K562 (cell line): ENCODE data around the gene PHKA2. TPM values are rescaled to one million over a fixed set of nuclear protein-coding genes. Genes with fewer than 3 reads are reported as not detected.

ENCODE experiments used
- BDP1 ChIP-seq: IDR thresholded peaks from 3 replicates; pipeline ENCODE4 v1.6.1; 2011; ENCODE audit not compliant: insufficient read length, insufficient read depth
- BRF1 ChIP-seq: IDR thresholded peaks from 3 replicates; pipeline ENCODE4 v1.6.1; 2011; ENCODE audit warnings: borderline replicate concordance, mild to moderate bottlenecking; ENCODE audit not compliant: insufficient read length; ENCODE audit errors: extremely low read depth
- CXXC5 ChIP-seq: fragments of 250-450 bp; sonication (Bioruptor Pico); IDR thresholded peaks from 2 replicates; pipeline ENCODE4 v1.8.0; 2022; ENCODE audit warnings: inconsistent platforms, mild to moderate bottlenecking, moderate library complexity
- EGR1 ChIP-seq: fragments of 450-650 bp; conservative IDR thresholded peaks from 2 replicates; pipeline ENCODE4 v1.6.1; 2017; ENCODE audit warnings: mild to moderate bottlenecking
- EP300 ChIP-seq: IDR thresholded peaks from 2 replicates; pipeline ENCODE4 v1.6.1; 2012; ENCODE audit warnings: low read length, improper control_type of control experiment
- NRF1 ChIP-seq, 2 experiments: fragments of 450-650 bp; IDR thresholded peaks in 1 of 2; conservative IDR thresholded peaks in 1 of 2; 2 replicates each; pipeline ENCODE4 v1.6.1; 2014; ENCODE audit warnings: mild to moderate bottlenecking in 2 of 2
- SMAD4 ChIP-seq: fragments of 250-450 bp; sonication (Bioruptor Pico); conservative IDR thresholded peaks from 2 replicates; pipeline ENCODE4 v1.8.0; 2021; ENCODE audit warnings: inconsistent platforms, mild to moderate bottlenecking, moderate library complexity
- TOE1 ChIP-seq, 2 experiments: fragments of 450-650 bp in 1 of 2; sonication (generic) in 1 of 2; formaldehyde crosslinking in 1 of 2; IDR thresholded peaks; 2 replicates each; pipeline versions ENCODE4 v1.7.1 to v1.8.0; 2016 to 2022; ENCODE audit warnings: borderline replicate concordance in 2 of 2, mild to moderate bottlenecking in 2 of 2, antibody characterized with exemption in 1 of 2, inconsistent platforms in 1 of 2, low read depth in 1 of 2, missing genetic modification reagents in 1 of 2, moderate library complexity in 1 of 2
- TRIM24 ChIP-seq, 2 experiments: fragments of 450-650 bp; IDR thresholded peaks; 2 replicates each; pipeline ENCODE4 v1.6.1; 2016
- ZEB2 ChIP-seq: fragments of 450-650 bp; IDR thresholded peaks from 2 replicates; pipeline ENCODE4 v1.6.1; 2016
- ZNF232 ChIP-seq: sonication (generic); formaldehyde crosslinking; IDR thresholded peaks from 2 replicates; pipeline ENCODE4 v1.8.0; 2022; ENCODE audit warnings: mild to moderate bottlenecking, missing genetic modification reagents
- ZNF263 ChIP-seq: sonication (generic); formaldehyde crosslinking; IDR thresholded peaks from 2 replicates; pipeline ENCODE4 v1.8.0; 2022; ENCODE audit warnings: mild to moderate bottlenecking, missing genetic modification reagents, borderline replicate concordance
- ZNF778 ChIP-seq: fragments of 450-650 bp; formaldehyde crosslinking; IDR thresholded peaks from 2 replicates; pipeline ENCODE4 v1.4.0; 2020; ENCODE audit warnings: mild to moderate bottlenecking, moderate library complexity
- polyA plus RNA-seq, 8 experiments: library from polyadenylated mRNA; depleted of rRNA in 4 of 8; stranded (reverse) in 5 of 8; unstranded in 3 of 8; fragments of >200 nt; fragmentation: Nextera tagmentation in 2 of 8; fragmentation: Illumina TruSeq in 1 of 8; extraction: Ambion mirVana in 2 of 8; extraction: Trizol in 1 of 8; gene quantifications; 2 replicates each; pipeline versions ENCODE4 v1.2.1 to v1.2.3, GENCODE V29; 2011 to 2014; ENCODE audit warnings: inconsistent platforms in 1 of 8, missing spikeins in 1 of 8
- total RNA-seq, 7 experiments: library from RNA; depleted of rRNA in 6 of 7; stranded (reverse); fragments of >200 nt in 6 of 7; fragmentation: Illumina TruSeq in 2 of 7; extraction: Trizol in 2 of 7; gene quantifications; 2 replicates each; pipeline versions ENCODE4 v1.2.1 to v1.2.3, GENCODE V29; 2011 to 2021; ENCODE audit warnings: low replicate concordance in 1 of 7
- TF ChIP-seq, protein P1 (sequence below): fragments of 450-650 bp; IDR thresholded peaks from 2 replicates; pipeline ENCODE4 v1.6.1; 2016; ENCODE audit warnings: mild to moderate bottlenecking, moderate library complexity
- TF ChIP-seq, protein P2 (sequence below): sonication (generic); formaldehyde crosslinking; IDR thresholded peaks from 2 replicates; pipeline ENCODE4 v1.5.0; 2020; ENCODE audit warnings: missing genetic modification reagents

PHKA2 gene
- total and polyA plus RNA-seq, 9 of the 15 experiments (the other 6 are each of a cell fraction or from before 2014, with no cell fraction given): 2.8 to 33.1 (median 20.3) TPM

DNA sequence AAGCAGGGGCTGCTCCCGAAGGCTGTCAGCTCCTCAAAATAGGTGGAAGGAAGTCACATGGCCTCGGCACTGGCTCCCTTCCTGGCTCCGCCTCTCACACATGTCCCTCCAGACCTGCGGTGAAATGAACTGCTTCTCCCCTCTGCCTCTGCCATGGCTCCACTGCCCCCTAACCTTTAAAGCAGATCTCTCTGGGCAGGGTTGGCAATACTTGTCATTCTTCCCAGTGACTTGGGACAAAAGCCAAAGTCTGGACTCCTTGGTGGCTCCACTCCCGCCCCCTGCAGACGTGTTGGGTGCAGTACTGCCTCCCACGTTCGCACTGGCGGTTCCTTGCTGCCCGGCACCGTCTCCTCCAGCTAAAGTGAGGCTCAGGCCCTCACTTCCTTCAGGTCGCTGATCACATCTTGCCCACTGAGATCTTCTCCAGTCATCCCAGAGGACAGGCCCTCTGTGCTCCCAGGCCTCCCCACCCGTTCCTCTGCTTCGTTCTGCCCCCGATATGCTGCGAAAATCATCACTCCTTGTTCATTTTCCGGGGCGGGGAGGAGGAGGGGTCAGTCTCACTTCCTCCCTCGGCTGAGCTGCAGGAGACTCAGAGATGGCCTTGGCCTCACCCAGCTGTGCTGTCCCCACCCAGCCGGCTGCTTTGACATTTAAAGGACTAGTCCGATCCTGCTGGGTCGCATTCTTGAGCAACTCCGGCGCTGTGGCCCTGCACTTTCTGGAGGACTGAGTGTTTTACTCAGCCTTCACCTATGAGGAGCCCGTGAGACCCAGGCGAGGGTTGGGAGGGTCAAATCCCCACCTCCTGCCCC lies 97.4 kb downstream of the PHKA2 start (continued):
- TF ChIP-seq, protein P1, sequence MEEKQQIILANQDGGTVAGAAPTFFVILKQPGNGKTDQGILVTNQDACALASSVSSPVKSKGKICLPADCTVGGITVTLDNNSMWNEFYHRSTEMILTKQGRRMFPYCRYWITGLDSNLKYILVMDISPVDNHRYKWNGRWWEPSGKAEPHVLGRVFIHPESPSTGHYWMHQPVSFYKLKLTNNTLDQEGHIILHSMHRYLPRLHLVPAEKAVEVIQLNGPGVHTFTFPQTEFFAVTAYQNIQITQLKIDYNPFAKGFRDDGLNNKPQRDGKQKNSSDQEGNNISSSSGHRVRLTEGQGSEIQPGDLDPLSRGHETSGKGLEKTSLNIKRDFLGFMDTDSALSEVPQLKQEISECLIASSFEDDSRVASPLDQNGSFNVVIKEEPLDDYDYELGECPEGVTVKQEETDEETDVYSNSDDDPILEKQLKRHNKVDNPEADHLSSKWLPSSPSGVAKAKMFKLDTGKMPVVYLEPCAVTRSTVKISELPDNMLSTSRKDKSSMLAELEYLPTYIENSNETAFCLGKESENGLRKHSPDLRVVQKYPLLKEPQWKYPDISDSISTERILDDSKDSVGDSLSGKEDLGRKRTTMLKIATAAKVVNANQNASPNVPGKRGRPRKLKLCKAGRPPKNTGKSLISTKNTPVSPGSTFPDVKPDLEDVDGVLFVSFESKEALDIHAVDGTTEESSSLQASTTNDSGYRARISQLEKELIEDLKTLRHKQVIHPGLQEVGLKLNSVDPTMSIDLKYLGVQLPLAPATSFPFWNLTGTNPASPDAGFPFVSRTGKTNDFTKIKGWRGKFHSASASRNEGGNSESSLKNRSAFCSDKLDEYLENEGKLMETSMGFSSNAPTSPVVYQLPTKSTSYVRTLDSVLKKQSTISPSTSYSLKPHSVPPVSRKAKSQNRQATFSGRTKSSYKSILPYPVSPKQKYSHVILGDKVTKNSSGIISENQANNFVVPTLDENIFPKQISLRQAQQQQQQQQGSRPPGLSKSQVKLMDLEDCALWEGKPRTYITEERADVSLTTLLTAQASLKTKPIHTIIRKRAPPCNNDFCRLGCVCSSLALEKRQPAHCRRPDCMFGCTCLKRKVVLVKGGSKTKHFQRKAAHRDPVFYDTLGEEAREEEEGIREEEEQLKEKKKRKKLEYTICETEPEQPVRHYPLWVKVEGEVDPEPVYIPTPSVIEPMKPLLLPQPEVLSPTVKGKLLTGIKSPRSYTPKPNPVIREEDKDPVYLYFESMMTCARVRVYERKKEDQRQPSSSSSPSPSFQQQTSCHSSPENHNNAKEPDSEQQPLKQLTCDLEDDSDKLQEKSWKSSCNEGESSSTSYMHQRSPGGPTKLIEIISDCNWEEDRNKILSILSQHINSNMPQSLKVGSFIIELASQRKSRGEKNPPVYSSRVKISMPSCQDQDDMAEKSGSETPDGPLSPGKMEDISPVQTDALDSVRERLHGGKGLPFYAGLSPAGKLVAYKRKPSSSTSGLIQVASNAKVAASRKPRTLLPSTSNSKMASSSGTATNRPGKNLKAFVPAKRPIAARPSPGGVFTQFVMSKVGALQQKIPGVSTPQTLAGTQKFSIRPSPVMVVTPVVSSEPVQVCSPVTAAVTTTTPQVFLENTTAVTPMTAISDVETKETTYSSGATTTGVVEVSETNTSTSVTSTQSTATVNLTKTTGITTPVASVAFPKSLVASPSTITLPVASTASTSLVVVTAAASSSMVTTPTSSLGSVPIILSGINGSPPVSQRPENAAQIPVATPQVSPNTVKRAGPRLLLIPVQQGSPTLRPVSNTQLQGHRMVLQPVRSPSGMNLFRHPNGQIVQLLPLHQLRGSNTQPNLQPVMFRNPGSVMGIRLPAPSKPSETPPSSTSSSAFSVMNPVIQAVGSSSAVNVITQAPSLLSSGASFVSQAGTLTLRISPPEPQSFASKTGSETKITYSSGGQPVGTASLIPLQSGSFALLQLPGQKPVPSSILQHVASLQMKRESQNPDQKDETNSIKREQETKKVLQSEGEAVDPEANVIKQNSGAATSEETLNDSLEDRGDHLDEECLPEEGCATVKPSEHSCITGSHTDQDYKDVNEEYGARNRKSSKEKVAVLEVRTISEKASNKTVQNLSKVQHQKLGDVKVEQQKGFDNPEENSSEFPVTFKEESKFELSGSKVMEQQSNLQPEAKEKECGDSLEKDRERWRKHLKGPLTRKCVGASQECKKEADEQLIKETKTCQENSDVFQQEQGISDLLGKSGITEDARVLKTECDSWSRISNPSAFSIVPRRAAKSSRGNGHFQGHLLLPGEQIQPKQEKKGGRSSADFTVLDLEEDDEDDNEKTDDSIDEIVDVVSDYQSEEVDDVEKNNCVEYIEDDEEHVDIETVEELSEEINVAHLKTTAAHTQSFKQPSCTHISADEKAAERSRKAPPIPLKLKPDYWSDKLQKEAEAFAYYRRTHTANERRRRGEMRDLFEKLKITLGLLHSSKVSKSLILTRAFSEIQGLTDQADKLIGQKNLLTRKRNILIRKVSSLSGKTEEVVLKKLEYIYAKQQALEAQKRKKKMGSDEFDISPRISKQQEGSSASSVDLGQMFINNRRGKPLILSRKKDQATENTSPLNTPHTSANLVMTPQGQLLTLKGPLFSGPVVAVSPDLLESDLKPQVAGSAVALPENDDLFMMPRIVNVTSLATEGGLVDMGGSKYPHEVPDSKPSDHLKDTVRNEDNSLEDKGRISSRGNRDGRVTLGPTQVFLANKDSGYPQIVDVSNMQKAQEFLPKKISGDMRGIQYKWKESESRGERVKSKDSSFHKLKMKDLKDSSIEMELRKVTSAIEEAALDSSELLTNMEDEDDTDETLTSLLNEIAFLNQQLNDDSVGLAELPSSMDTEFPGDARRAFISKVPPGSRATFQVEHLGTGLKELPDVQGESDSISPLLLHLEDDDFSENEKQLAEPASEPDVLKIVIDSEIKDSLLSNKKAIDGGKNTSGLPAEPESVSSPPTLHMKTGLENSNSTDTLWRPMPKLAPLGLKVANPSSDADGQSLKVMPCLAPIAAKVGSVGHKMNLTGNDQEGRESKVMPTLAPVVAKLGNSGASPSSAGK: peak; percentile 59; the same call in 1 of the 2 replicates
- peak; percentile 33; the same call in 1 of the 2 replicates for TF ChIP-seq CXXC5 (CRISPR knock-in tag)
- peak in 1 of 2 experiments; percentile 22; a peak in 1 of 4 replicates for TF ChIP-seq TRIM24 (IDR thresholded peaks at IDR 0.05)
- no peak for TF ChIP-seq EP300
- TF ChIP-seq ZNF232 (CRISPR knock-in tag): no peak
- no peak for TF ChIP-seq ZEB2
- TF ChIP-seq, protein P2, sequence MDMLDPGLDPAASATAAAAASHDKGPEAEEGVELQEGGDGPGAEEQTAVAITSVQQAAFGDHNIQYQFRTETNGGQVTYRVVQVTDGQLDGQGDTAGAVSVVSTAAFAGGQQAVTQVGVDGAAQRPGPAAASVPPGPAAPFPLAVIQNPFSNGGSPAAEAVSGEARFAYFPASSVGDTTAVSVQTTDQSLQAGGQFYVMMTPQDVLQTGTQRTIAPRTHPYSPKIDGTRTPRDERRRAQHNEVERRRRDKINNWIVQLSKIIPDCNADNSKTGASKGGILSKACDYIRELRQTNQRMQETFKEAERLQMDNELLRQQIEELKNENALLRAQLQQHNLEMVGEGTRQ: peak; percentile 28; the same call in 1 of the 2 replicates
- TF ChIP-seq NRF1 (conservative IDR thresholded peaks at IDR 0.05 in 1 of 2, IDR thresholded peaks at IDR 0.05 in 1 of 2): 0 out of 4 replicates have a peak, but pooled peaks of 1 of the 2 experiments have one; percentile 12
- 0 out of 2 replicates have a peak, but pooled peaks have one; percentile 17 for TF ChIP-seq TOE1 (IDR thresholded peaks at IDR 0.05; ENCODE audit: borderline replicate concordance)
- TF ChIP-seq TOE1 (CRISPR knock-in tag; IDR thresholded peaks at IDR 0.05; ENCODE audit: borderline replicate concordance, low read depth): no peak
- TF ChIP-seq BRF1: no peak
- peak; percentile 70 for TF ChIP-seq EGR1
- no peak for TF ChIP-seq BDP1
- TF ChIP-seq ZNF263 (CRISPR knock-in tag): peak; percentile 29; the same call in 1 of the 2 replicates
- TF ChIP-seq SMAD4 (CRISPR knock-in tag): 0 out of 2 replicates have a peak, but pooled peaks have one; percentile 21
- TF ChIP-seq ZNF778: no peak
